ENCODE measurements around the gene RAX. TPM values are rescaled to one million over a fixed set of nuclear protein-coding genes. Genes with fewer than 3 reads are reported as not detected.
A peak's percentile ranks its signal among the peaks of the same experiment; 100 is the strongest.

RAX gene
- not detected for total RNA-seq

DNA sequence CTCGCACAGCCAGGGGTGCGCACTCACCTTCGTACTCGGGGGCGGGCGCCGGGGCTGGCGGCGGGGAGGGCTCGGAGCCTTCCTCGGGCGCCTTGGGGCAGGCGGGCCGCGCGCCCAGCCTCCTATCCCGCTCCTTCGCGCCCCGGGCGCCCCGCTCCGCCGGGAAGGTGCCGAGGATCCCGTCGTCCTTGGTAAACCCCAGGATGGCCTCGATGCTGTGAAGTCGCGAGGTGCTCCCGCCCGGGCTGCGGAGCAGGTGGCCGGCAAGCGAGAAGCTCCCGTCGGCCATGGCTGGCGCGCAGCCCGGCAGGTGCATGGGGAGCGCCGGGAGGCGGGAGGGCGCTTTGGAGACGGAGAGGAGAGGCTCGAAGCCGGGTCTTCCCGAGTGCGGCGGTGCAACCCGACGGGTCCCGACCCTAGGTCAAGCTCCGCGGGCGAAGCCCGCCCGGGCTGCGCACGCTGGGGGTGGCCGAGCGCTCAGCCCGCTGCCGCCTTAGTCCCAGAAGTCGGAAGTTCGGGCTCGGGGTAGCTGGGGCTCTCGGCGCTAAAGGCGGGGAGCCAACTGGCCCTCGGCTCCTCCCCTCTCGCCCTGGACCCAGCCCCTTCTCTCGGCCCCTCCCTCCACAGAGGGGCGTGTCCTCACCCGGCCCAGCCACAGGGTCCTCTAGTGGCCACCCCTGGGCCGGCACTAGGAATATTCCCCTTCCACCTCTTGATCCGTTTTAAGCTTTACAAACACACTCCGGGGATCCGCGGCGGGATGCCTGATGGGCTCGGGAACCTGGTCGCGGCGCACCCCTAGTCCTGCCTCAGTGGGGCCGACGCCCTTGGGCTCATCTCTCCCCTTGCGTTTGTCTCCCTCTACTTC, at the start of gene RAX:
Gene RAX, minus strand, starts transcription at position 564 of the 868 bp plus-strand sequence. Its CDS starts 248 bp downstream, at position 316.
- Histone ChIP-seq H3K9me3 (no peaks in the 10 kb centered on the region), H3K27ac (no peak within 1 kb of the TSS), H3K4me3 (peak within 1 kb of the TSS; percentile 44 to 51), H3K4me1 (peaks cover 0 to 5% of the 10 kb centered on the region in 2 donors), H3K36me3 (no peaks in the 10 kb centered on the region), H3K27me3 (peaks cover 17% of the 10 kb centered on the region)
- intact Hi-C loops (cut with DNase I) = no loop called here
- no peak for DNase-seq (ENCODE audit: low spot score in 2 of 2)
- TF ChIP-seq, protein P1, sequence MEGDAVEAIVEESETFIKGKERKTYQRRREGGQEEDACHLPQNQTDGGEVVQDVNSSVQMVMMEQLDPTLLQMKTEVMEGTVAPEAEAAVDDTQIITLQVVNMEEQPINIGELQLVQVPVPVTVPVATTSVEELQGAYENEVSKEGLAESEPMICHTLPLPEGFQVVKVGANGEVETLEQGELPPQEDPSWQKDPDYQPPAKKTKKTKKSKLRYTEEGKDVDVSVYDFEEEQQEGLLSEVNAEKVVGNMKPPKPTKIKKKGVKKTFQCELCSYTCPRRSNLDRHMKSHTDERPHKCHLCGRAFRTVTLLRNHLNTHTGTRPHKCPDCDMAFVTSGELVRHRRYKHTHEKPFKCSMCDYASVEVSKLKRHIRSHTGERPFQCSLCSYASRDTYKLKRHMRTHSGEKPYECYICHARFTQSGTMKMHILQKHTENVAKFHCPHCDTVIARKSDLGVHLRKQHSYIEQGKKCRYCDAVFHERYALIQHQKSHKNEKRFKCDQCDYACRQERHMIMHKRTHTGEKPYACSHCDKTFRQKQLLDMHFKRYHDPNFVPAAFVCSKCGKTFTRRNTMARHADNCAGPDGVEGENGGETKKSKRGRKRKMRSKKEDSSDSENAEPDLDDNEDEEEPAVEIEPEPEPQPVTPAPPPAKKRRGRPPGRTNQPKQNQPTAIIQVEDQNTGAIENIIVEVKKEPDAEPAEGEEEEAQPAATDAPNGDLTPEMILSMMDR (IDR thresholded peaks at IDR 0.05) = no peak

DNA sequence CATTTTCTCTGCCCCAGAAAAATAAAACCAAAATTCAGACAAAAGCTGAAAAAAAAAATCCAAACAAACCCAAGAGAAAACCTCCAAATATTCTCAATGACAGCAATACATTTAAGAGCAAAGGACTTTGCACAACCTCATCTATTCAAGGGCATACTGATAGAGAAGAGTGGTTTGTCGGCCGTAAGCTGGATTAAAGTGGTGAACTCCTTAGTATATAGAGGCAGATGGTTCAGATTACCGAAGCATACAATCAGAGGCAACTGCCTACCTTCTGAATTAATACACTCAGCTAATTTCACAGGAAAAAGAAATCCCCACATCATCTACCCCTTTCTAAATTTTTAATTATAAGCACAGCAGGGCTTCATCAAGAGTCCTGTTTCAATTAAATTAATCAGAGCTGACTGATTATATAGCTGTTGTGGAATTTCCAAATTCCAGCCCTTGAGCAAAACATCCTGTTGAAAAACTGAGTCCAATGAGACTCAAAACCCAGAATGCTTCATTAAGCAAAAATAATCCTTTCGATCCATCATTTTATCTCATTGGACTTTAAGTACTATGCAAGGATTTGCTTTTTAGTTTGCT, 45.3 kb upstream of the RAX start, which contains the start of gene CPLX4:
Gene CPLX4, minus strand, starts transcription at position 190 of the 591 bp plus-strand sequence. Its CDS starts 187 bp downstream, at position 3.
- no peaks in the 10 kb centered on the region for H3K27me3 ChIP-seq
- intact Hi-C loops (cut with DNase I) = no loop called here
- no peaks in the 10 kb centered on the region for H3K4me1 ChIP-seq
- no peaks in the 10 kb centered on the region for H3K9me3 ChIP-seq
- TF ChIP-seq, protein P1 (IDR thresholded peaks at IDR 0.05) = no peak
- H3K36me3 ChIP-seq = no peaks in the 10 kb centered on the region
- no peak within 1 kb of the TSS for H3K27ac ChIP-seq
- DNase-seq (ENCODE audit: low spot score in 2 of 2) = no peak
- H3K4me3 ChIP-seq = no peak within 1 kb of the TSS

DNA sequence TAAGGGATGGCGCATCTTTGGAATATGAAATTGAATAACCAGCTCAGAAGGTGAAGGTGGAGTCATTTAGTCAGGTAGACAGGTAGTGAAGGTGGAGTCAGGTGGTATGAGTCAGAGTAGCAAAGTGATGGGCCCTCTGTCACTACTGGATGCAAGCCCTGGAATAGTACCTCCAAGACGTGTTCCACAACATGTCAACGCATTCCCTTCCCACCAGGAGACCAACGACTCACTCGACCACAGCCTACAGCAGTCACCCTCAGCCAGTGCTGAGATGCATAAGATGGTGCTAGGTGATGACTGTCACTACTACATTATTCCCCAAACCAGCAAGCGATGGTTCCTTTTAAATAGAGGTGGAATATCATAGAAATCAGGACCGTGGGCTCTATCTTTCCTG, 38.4 kb upstream of the RAX start:
- intact Hi-C loops (cut with DNase I) = no loop called here
- TF ChIP-seq, protein P1 (IDR thresholded peaks at IDR 0.05) = no peak
- H3K9me3 ChIP-seq = no peaks in the 10 kb centered on the region
- H3K27me3 ChIP-seq = no peaks in the 10 kb centered on the region
- H3K27ac ChIP-seq = no peak overlapping the region
- no peak overlapping the region for H3K4me3 ChIP-seq
- no peaks in the 10 kb centered on the region for H3K36me3 ChIP-seq
- DNase-seq (ENCODE audit: low spot score in 2 of 2) = no peak
- no peaks in the 10 kb centered on the region for H3K4me1 ChIP-seq

DNA sequence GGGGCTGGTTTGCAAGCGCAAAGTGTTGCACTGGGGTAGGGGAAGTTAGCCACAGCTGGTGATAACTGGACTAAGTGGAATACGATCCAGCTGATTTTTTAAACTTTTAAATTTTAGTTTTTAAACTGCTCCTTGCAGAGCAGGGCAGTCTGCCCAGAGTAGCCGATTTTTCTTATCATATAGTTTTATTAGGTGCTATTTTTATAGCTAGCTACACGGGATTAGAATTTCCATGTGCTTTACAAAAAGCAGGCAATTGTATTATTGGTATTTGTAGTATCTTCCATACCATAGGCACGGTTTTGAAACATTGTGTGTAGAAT, 35.6 kb upstream of the RAX start:
- TF ChIP-seq, protein P1 (IDR thresholded peaks at IDR 0.05) = no peak
- no peaks in the 10 kb centered on the region for H3K36me3 ChIP-seq
- no peak overlapping the region for H3K27ac ChIP-seq
- H3K27me3 ChIP-seq = no peaks in the 10 kb centered on the region
- H3K4me1 ChIP-seq = no peaks in the 10 kb centered on the region
- intact Hi-C loops (cut with DNase I) = loop anchor here (2.0 kb wide), 1 partner anchor 94 kb away; no protein-coding TSS in a partner anchor
- H3K9me3 ChIP-seq = no peaks in the 10 kb centered on the region
- DNase-seq (ENCODE audit: low spot score in 2 of 2) = no peak
- peak overlapping the region in 1 of 2 donors; percentile 39 for H3K4me3 ChIP-seq

DNA sequence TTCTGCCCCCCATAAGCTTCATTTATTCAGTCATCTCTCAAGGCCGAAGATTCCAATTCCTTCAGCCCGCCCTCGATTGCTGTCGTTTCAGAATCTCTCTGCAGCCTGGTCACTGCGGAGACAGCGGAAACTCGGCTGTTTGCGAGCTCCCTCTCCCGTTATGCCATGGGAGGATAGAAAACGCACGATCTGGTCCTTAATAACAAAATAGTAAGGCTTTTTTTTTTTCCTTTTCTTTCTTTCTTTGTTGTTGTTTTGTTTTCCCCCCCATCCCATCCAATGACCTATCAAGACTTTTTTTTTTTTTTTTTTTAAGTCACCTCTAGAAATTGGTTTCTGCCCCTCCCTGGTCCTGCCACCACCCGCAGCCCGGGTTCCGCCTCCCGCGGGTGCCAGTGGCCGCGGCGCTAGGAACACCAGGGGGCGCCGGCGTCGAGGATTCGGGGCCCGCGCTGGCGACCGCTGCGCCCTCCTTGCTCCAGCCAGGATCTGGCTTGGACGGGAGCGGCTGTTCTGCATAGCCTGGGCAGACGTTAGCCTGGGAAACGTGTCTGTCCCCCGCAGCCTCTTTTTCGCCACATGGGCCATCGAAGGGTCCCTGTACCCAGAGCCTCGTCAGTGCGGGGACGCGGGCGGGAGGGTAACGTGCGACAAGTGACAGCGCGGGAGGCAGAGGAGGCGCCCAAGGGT, 35.1 kb upstream of the RAX start:
- intact Hi-C loops (cut with DNase I) = loop anchor here (2.0 kb wide), 1 partner anchor 94 kb away; no protein-coding TSS in a partner anchor
- TF ChIP-seq, protein P1 (IDR thresholded peaks at IDR 0.05) = peak; percentile 54 to 87 (median 72)
- peak in 1 of 2 donors; percentile 73 for DNase-seq (ENCODE audit: low spot score in 2 of 2)
- H3K4me1 ChIP-seq = no peaks in the 10 kb centered on the region
- peak overlapping the region in 1 of 2 donors; percentile 39 for H3K4me3 ChIP-seq
- no peaks in the 10 kb centered on the region for H3K9me3 ChIP-seq
- no peaks in the 10 kb centered on the region for H3K36me3 ChIP-seq
- no peaks in the 10 kb centered on the region for H3K27me3 ChIP-seq
- no peak overlapping the region for H3K27ac ChIP-seq

Measured in ascending aorta (tissue), 2 donors.